Natural killer cell (primary cell): ENCODE data around the gene FAM43A. TPM values are rescaled to one million over a fixed set of nuclear protein-coding genes. Genes with fewer than 3 reads are reported as not detected.

Experiments used
- ATAC-seq, 3 donors: fragments of 150-1000 bp in 2 of 3; fragments of 200-7000 bp in 1 of 3; cut with Tn5 transposase; 1 replicate in 1 of 3; 2 replicates in 2 of 3; pipeline ENCODE4 v1.10.0; 2021; ENCODE audit warnings: mild to moderate bottlenecking in 2 of 3, moderate library complexity in 2 of 3
- DNase-seq, 2 donors: peaks; one replicate each; pipeline versions ENCODE4 v3.0.0 to v3.0.0-alpha.2; 2013 to 2021; ENCODE audit warnings: mixed read lengths in 1 of 2
- H3K27ac ChIP-seq: one replicate; pipeline ENCODE4 v1.5.1; 2013; ENCODE audit warnings: mild to moderate bottlenecking, low read length
- H3K27me3 ChIP-seq: one replicate; pipeline ENCODE4 v1.6.1; 2013; ENCODE audit warnings: low read length; ENCODE audit not compliant: control insufficient read depth, insufficient read depth
- H3K36me3 ChIP-seq: one replicate; pipeline ENCODE4 v1.6.1; 2013; ENCODE audit warnings: low read length; ENCODE audit not compliant: control insufficient read depth, insufficient read depth
- H3K4me1 ChIP-seq: one replicate; pipeline ENCODE4 v1.6.1; 2013; ENCODE audit warnings: low read length; ENCODE audit not compliant: control insufficient read depth, insufficient read depth
- H3K4me3 ChIP-seq: one replicate; pipeline ENCODE4 v1.5.1; 2013; ENCODE audit warnings: low read length
- H3K9me3 ChIP-seq: one replicate; pipeline ENCODE4 v1.6.1; 2013; ENCODE audit warnings: low read length; ENCODE audit not compliant: control insufficient read depth, insufficient read depth
- H3K27ac Mint-ChIP-seq, 2 donors: one replicate each; pipeline ENCODE4 v1.8.0; 2022; ENCODE audit warnings: mild to moderate bottlenecking in 2 of 2, mixed read lengths in 2 of 2, moderate library complexity in 1 of 2
- H3K27me3 Mint-ChIP-seq, 2 donors: one replicate each; pipeline ENCODE4 v1.8.0; 2022; ENCODE audit warnings: low read depth in 2 of 2, mixed read lengths in 2 of 2
- H3K36me3 Mint-ChIP-seq: one replicate; pipeline ENCODE4 v1.8.0; 2022; ENCODE audit warnings: mixed read lengths
- H3K4me1 Mint-ChIP-seq, 2 donors: one replicate each; pipeline ENCODE4 v1.8.0; 2022; ENCODE audit warnings: mixed read lengths in 2 of 2
- H3K4me3 Mint-ChIP-seq: one replicate; pipeline ENCODE4 v1.8.0; 2022; ENCODE audit warnings: mild to moderate bottlenecking, moderate library complexity, mixed read lengths
- H3K9me3 Mint-ChIP-seq, 2 donors: one replicate each; pipeline ENCODE4 v1.8.0; 2022; ENCODE audit warnings: mixed read lengths in 2 of 2
- WGBS: methylation state at CpG from one replicate; pipeline ENCODE4 v1.1.7; 2013; ENCODE audit warnings: missing lambda C conversion rate; ENCODE audit not compliant: insufficient coverage; 5-methylcytosine and 5-hydroxymethylcytosine counted together
- intact Hi-C: fragments of 100-400 bp; cut with micrococcal nuclease; formaldehyde crosslinking; loops from one replicate; pipeline ENCODE4 v1.14.2; 2022
- total RNA-seq, 4 donors: library from RNA; stranded (reverse); fragments of 120-200 nt in 1 of 4; gene quantifications; one replicate each; pipeline versions ENCODE4 v1.2.3 to v1.2.4, GENCODE V29; 2013 to 2022
- TF ChIP-seq, protein P1 (sequence below): fragments of 200-600 bp; IDR thresholded peaks from one replicate; pipeline ENCODE4 v1.8.0; 2022; ENCODE audit warnings: antibody characterized with exemption

The FAM43A gene
- total RNA-seq, 3 donors from 2014 or later (not counting 1 experiment from before 2014, with no cell fraction given): 13.2 to 35.2 (median 21.6) TPM

DNA sequence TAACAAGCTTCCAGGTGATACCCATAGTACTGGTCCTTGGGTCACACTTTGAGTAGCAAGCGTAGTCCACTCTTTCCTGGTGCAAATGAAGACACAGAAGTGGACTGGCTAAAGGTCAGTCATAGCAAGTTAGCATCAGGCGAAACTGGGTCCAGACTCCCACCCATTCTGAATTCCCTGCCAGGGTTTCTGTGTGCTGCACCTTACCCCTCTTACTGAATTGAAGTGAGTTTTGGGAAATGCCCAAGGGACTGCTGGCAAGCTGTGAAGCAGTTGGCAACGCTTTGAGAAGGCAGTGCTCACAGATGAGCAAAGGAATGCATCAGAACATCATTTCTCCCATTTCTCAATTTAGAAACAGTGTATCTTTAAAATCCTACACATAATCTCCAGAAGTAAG lies 11.9 kb upstream of the FAM43A start:
- Histone ChIP-seq H3K9me3 (no peaks in the 10 kb centered on the region), H3K4me3 (no peak overlapping the region), H3K4me1 (peaks cover 14% of the 10 kb centered on the region), H3K27me3 (no peaks in the 10 kb centered on the region), H3K36me3 (peaks cover 11% of the 10 kb centered on the region), H3K27ac (no peak overlapping the region)
- peak overlapping the region; percentile 21 for H3K4me3 Mint-ChIP-seq
- peaks cover 20 to 36% of the 10 kb centered on the region in 2 donors for H3K4me1 Mint-ChIP-seq
- no peak overlapping the region for H3K27ac Mint-ChIP-seq
- TF ChIP-seq, protein P1, sequence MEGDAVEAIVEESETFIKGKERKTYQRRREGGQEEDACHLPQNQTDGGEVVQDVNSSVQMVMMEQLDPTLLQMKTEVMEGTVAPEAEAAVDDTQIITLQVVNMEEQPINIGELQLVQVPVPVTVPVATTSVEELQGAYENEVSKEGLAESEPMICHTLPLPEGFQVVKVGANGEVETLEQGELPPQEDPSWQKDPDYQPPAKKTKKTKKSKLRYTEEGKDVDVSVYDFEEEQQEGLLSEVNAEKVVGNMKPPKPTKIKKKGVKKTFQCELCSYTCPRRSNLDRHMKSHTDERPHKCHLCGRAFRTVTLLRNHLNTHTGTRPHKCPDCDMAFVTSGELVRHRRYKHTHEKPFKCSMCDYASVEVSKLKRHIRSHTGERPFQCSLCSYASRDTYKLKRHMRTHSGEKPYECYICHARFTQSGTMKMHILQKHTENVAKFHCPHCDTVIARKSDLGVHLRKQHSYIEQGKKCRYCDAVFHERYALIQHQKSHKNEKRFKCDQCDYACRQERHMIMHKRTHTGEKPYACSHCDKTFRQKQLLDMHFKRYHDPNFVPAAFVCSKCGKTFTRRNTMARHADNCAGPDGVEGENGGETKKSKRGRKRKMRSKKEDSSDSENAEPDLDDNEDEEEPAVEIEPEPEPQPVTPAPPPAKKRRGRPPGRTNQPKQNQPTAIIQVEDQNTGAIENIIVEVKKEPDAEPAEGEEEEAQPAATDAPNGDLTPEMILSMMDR: no peak
- H3K27me3 Mint-ChIP-seq: peaks cover 0 to 6% of the 10 kb centered on the region in 2 donors
- 90% methylated on average over 3 of the region's 3 CpGs for WGBS
- DNase-seq: no peak
- intact Hi-C loops: loop anchor here (2.0 to 5.0 kb wide), 3 partner anchors 13 to 849 kb away; no protein-coding TSS in a partner anchor
- no peaks in the 10 kb centered on the region for H3K9me3 Mint-ChIP-seq
- ATAC-seq: no peak
- no peaks in the 10 kb centered on the region for H3K36me3 Mint-ChIP-seq

DNA sequence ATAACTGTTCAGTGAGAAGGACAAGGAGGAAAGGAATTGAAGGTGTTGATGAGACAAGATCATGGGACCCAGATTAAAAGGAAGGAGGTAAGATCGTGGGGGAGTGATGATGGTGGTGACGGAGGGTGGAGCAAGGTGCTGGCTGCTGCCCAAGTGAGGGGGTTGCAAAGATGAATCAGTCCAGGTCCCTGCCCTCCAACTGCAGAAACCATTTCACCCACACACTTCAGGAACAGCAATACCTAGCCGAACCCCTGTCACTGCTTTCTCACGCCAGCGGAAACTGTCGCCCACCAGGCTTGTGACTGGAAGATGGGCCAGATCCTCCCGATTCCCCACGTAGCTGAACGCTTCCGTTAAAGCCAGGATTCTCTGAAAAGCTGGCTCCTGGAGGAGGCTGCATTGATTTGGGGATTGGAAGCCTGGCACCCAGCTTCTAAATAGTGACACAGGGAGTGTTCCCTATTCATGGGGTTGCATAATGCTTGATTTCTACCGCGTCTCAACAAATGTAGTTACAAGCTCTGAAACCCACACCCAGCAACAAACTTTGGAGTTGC lies 10.5 kb upstream of the FAM43A start:
- Mint-ChIP-seq H3K27ac (no peak overlapping the region), H3K36me3 (no peaks in the 10 kb centered on the region), H3K4me3 (no peak overlapping the region), H3K27me3 (peaks cover 0 to 6% of the 10 kb centered on the region in 2 donors), H3K4me1 (peaks cover 19 to 26% of the 10 kb centered on the region in 2 donors), H3K9me3 (no peaks in the 10 kb centered on the region)
- intact Hi-C loops: no loop called here
- peaks cover 14% of the 10 kb centered on the region for H3K4me1 ChIP-seq
- H3K27me3 ChIP-seq: no peaks in the 10 kb centered on the region
- TF ChIP-seq, protein P1: no peak
- no peaks in the 10 kb centered on the region for H3K9me3 ChIP-seq
- WGBS: 76% methylated on average over 12 of the region's 12 CpGs
- H3K36me3 ChIP-seq: no peaks in the 10 kb centered on the region
- ATAC-seq: no peak
- H3K4me3 ChIP-seq: no peak overlapping the region
- no peak for DNase-seq
- H3K27ac ChIP-seq: no peak overlapping the region

DNA sequence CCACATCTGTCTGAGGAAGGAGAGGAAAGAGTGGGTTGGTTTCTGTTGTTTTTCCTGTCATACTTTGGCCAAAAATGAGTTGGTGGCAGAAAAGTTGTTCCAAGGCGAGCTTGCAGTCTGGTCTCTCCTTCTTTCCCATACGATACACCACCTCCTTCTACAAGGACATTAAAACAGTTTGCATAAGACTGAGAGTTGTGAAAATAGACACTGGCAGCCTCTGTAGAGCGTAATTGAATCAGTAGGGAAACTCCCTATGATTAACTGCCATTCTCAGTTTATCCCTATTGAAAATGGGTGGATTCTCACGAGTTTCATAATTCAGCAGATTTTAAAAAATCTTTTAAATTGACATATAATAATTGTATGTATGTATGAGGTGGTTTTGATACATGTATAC lies 10.0 kb upstream of the FAM43A start:
- no peaks in the 10 kb centered on the region for H3K36me3 ChIP-seq
- H3K27ac ChIP-seq: no peak overlapping the region
- H3K27ac Mint-ChIP-seq: no peak overlapping the region
- WGBS: 55% methylated on average over 2 of the region's 4 CpGs
- peaks cover 12% of the 10 kb centered on the region for H3K4me1 ChIP-seq
- intact Hi-C loops: no loop called here
- H3K4me3 Mint-ChIP-seq: no peak overlapping the region
- TF ChIP-seq, protein P1: no peak
- H3K4me1 Mint-ChIP-seq: peaks cover 19 to 20% of the 10 kb centered on the region in 2 donors
- no peaks in the 10 kb centered on the region for H3K9me3 Mint-ChIP-seq
- no peaks in the 10 kb centered on the region for H3K36me3 Mint-ChIP-seq
- peaks cover 0 to 6% of the 10 kb centered on the region in 2 donors for H3K27me3 Mint-ChIP-seq
- H3K4me3 ChIP-seq: no peak overlapping the region
- ATAC-seq (no peak), DNase-seq (no peak)
- no peaks in the 10 kb centered on the region for H3K27me3 ChIP-seq
- H3K9me3 ChIP-seq: no peaks in the 10 kb centered on the region

DNA sequence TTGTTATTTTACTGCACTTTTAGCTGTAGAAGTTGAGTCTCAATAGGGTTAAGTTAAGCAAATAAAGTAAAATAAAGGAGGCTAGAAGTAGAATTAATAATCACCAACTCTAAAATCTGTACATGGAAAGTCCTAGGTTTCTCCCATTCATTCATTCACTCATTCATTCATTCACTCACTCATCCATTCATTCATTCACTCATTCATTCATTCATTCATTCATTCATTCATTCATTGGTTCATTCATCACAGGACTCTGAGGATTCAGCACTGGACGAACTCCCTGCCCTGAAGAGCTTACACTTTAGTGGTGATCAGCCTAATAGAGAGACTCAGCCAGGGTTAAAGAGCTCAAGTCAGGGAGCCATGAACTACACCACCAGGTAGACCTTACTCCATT lies 9.2 kb upstream of the FAM43A start:
- Mint-ChIP-seq H3K9me3 (no peaks in the 10 kb centered on the region), H3K36me3 (no peaks in the 10 kb centered on the region), H3K27me3 (peaks cover 0 to 6% of the 10 kb centered on the region in 2 donors), H3K4me1 (peaks cover 15 to 16% of the 10 kb centered on the region in 2 donors), H3K4me3 (no peak overlapping the region), H3K27ac (no peak overlapping the region)
- 100% methylated on average over 1 of the region's 1 CpG for WGBS
- Histone ChIP-seq H3K4me3 (no peak overlapping the region), H3K9me3 (no peaks in the 10 kb centered on the region), H3K36me3 (no peaks in the 10 kb centered on the region), H3K27me3 (no peaks in the 10 kb centered on the region), H3K4me1 (peaks cover 6% of the 10 kb centered on the region), H3K27ac (no peak overlapping the region)
- intact Hi-C loops: no loop called here
- ATAC-seq (no peak), DNase-seq (no peak)
- TF ChIP-seq, protein P1: no peak
